Measurements from ENCODE around the gene PTPN4.

DNA sequence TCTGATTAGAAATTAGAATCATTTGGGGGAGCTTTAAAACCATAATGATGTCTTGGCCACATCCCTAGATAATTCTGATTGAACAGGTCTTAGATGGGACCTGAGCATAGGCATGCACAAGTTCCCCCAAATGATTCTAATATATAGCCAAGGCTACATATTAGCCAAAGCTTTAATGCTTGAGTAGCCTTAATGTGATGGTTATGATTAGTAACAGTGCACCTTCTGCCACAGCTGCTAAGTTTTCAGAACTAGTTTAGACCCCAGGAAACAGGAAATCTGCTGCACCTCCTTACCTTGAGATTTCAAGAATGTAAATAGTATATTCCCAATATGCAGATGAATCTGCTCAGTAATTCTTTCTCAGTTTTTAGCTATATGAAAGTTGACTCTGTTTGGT is 119.8 kb downstream of the PTPN4 start:
- TF ChIP-seq, protein P1, sequence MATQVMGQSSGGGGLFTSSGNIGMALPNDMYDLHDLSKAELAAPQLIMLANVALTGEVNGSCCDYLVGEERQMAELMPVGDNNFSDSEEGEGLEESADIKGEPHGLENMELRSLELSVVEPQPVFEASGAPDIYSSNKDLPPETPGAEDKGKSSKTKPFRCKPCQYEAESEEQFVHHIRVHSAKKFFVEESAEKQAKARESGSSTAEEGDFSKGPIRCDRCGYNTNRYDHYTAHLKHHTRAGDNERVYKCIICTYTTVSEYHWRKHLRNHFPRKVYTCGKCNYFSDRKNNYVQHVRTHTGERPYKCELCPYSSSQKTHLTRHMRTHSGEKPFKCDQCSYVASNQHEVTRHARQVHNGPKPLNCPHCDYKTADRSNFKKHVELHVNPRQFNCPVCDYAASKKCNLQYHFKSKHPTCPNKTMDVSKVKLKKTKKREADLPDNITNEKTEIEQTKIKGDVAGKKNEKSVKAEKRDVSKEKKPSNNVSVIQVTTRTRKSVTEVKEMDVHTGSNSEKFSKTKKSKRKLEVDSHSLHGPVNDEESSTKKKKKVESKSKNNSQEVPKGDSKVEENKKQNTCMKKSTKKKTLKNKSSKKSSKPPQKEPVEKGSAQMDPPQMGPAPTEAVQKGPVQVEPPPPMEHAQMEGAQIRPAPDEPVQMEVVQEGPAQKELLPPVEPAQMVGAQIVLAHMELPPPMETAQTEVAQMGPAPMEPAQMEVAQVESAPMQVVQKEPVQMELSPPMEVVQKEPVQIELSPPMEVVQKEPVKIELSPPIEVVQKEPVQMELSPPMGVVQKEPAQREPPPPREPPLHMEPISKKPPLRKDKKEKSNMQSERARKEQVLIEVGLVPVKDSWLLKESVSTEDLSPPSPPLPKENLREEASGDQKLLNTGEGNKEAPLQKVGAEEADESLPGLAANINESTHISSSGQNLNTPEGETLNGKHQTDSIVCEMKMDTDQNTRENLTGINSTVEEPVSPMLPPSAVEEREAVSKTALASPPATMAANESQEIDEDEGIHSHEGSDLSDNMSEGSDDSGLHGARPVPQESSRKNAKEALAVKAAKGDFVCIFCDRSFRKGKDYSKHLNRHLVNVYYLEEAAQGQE (IDR thresholded peaks at IDR 0.05; ENCODE audit: borderline replicate concordance): no peak
- TF ChIP-seq, protein P2, sequence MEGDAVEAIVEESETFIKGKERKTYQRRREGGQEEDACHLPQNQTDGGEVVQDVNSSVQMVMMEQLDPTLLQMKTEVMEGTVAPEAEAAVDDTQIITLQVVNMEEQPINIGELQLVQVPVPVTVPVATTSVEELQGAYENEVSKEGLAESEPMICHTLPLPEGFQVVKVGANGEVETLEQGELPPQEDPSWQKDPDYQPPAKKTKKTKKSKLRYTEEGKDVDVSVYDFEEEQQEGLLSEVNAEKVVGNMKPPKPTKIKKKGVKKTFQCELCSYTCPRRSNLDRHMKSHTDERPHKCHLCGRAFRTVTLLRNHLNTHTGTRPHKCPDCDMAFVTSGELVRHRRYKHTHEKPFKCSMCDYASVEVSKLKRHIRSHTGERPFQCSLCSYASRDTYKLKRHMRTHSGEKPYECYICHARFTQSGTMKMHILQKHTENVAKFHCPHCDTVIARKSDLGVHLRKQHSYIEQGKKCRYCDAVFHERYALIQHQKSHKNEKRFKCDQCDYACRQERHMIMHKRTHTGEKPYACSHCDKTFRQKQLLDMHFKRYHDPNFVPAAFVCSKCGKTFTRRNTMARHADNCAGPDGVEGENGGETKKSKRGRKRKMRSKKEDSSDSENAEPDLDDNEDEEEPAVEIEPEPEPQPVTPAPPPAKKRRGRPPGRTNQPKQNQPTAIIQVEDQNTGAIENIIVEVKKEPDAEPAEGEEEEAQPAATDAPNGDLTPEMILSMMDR (IDR thresholded peaks at IDR 0.05; ENCODE audit: poor library complexity, severe bottlenecking): no peak
- TF ChIP-seq TAF1 (IDR thresholded peaks at IDR 0.05; ENCODE audit: low read depth): no peak
- no peak for TF ChIP-seq POLR2AphosphoS5 (IDR thresholded peaks at IDR 0.05)
- no peak for TF ChIP-seq EZH2 (IDR thresholded peaks at IDR 0.05; ENCODE audit: borderline replicate concordance, insufficient read depth, low read length, poor library complexity, severe bottlenecking)
- TF ChIP-seq EP300 (conservative IDR thresholded peaks at IDR 0.05; ENCODE audit: poor library complexity, severe bottlenecking): no peak
- TF ChIP-seq MXI1 (conservative IDR thresholded peaks at IDR 0.05; ENCODE audit: poor library complexity, severe bottlenecking): no peak
- TF ChIP-seq SMC3 (conservative IDR thresholded peaks at IDR 0.05; ENCODE audit: poor library complexity): no peak
- no peak for TF ChIP-seq RAD21 (conservative IDR thresholded peaks at IDR 0.05)

Data from neural cell (in vitro differentiated cells).